GM12878 (cell line): ENCODE results near the gene OSER1. TPM values are rescaled to one million over a fixed set of nuclear protein-coding genes. Genes with fewer than 3 reads are reported as not detected.

Experiments used
- ATAC-seq: fragments of 200-7000 bp; cut with Tn5 transposase; 3 replicates; pipeline ENCODE4 v1.9.1; 2020; ENCODE audit warnings: mild to moderate bottlenecking, moderate library complexity
- BruUV-seq: library from RNA; stranded (reverse); fragments of 400-500 nt; replicated peaks from 2 replicates; lab custom pipeline; 2021; lab: Mats Ljungman, UMichigan
- CTCF ChIA-PET: fragments of 300-600 bp; sonication (Branson Sonifier 250); formaldehyde crosslinking; extraction: SDS; loops from one replicate; lab custom pipeline; 2021; ENCODE audit warnings: inconsistent platforms; lab: Yijun Ruan, JAX
- POLR2A ChIA-PET: fragments of 350-600 bp; formaldehyde crosslinking; extraction: SDS; loops from one replicate; lab custom pipeline; 2021; ENCODE audit warnings: inconsistent platforms; lab: Charles Lee
- RAD21 ChIA-PET: fragments of 300-600 bp; sonication (Branson Sonifier 250); formaldehyde crosslinking; loops from one replicate; lab custom pipeline; 2023; ENCODE audit warnings: antibody characterized with exemption; ENCODE audit not compliant: unreplicated experiment; lab: Charles Lee
- SMC1A ChIA-PET: fragments of 300-600 bp; sonication (Branson Sonifier 250); formaldehyde crosslinking; loops from one replicate; lab custom pipeline; 2023; ENCODE audit not compliant: unreplicated experiment, uncharacterized antibody; lab: Charles Lee
- DNase-seq: peaks from one replicate; pipeline ENCODE4 v3.0.0-alpha.2; 2011; ENCODE audit warnings: low read depth, low spot score
- FAIRE-seq: peaks from 3 replicates; lab custom pipeline; 2011; peaks lifted over from hg19 to GRCh38; lab: Jason Lieb, UNC
- H2AFZ ChIP-seq: 2 replicates; pipeline ENCODE4 v1.6.0; 2011; ENCODE audit warnings: low read depth, low read length, control low read depth; ENCODE audit not compliant: control insufficient read depth
- H3K27ac ChIP-seq: 2 replicates; pipeline ENCODE4 v1.5.1; 2011; ENCODE audit warnings: control low read depth; ENCODE audit not compliant: control insufficient read depth, insufficient read depth
- H3K27me3 ChIP-seq, 2 experiments: replicated peaks in 1 of 2; 2 replicates each; pipeline versions ENCODE4 v1.6.0 to v1.6.1; 2011; ENCODE audit warnings: low read length in 1 of 2; ENCODE audit not compliant: control insufficient read depth in 2 of 2, insufficient read depth in 2 of 2
- H3K36me3 ChIP-seq, 2 experiments: 2 replicates each; pipeline ENCODE4 v1.5.1; 2011; ENCODE audit warnings: low read length in 1 of 2; ENCODE audit not compliant: control insufficient read depth in 2 of 2, insufficient read depth in 2 of 2
- H3K4me1 ChIP-seq: 2 replicates; pipeline ENCODE4 v1.6.1; 2011; ENCODE audit warnings: mild to moderate bottlenecking, low read length, moderate library complexity, mixed read lengths; ENCODE audit not compliant: control insufficient read depth, insufficient read depth
- H3K4me2 ChIP-seq: 2 replicates; pipeline ENCODE4 v1.6.0; 2011; ENCODE audit warnings: control low read depth; ENCODE audit not compliant: control insufficient read depth, insufficient read depth
- H3K4me3 ChIP-seq: fragments of 200-600 bp; sonication (generic); 2 replicates; pipeline ENCODE4 v1.5.1; 2016
- H3K79me2 ChIP-seq: 2 replicates; pipeline ENCODE4 v1.6.0; 2011; ENCODE audit warnings: low read length; ENCODE audit not compliant: control insufficient read depth, insufficient read depth
- H3K9ac ChIP-seq: 2 replicates; pipeline ENCODE4 v1.8.0; 2011; ENCODE audit warnings: low read length, control low read depth, mixed read lengths; ENCODE audit not compliant: control insufficient read depth, insufficient read depth
- H3K9me3 ChIP-seq: replicated peaks from 3 replicates; pipeline ENCODE4 v1.5.1; 2011; ENCODE audit warnings: mild to moderate bottlenecking, low read length; ENCODE audit not compliant: control insufficient read depth, insufficient read depth
- H4K20me1 ChIP-seq: 2 replicates; pipeline ENCODE4 v1.6.0; 2011; ENCODE audit not compliant: control insufficient read depth, insufficient read depth
- CREB1 ChIP-seq: IDR thresholded peaks from 2 replicates; pipeline ENCODE4 v1.6.1; 2012; ENCODE audit warnings: low read depth, mild to moderate bottlenecking, inconsistent platforms
- E2F4 ChIP-seq: IDR thresholded peaks from 2 replicates; pipeline ENCODE4 v1.6.1; 2012; ENCODE audit warnings: low read depth, low read length, improper control_type of control experiment
- EED ChIP-seq: sonication (generic); IDR thresholded peaks from 2 replicates; pipeline ENCODE4 v1.6.1; 2016; ENCODE audit warnings: antibody characterized with exemption, low read depth
- JUNB ChIP-seq: IDR thresholded peaks from 2 replicates; pipeline ENCODE4 v1.6.1; 2016; ENCODE audit warnings: antibody characterized with exemption, mild to moderate bottlenecking
- KLF5 ChIP-seq: fragments of 450-650 bp; IDR thresholded peaks from 2 replicates; pipeline ENCODE4 v1.6.1; 2014; ENCODE audit warnings: mild to moderate bottlenecking; ENCODE audit not compliant: partially characterized antibody
- MLLT1 ChIP-seq: fragments of 450-650 bp; IDR thresholded peaks from 2 replicates; pipeline ENCODE4 v1.6.1; 2016; ENCODE audit warnings: mild to moderate bottlenecking
- NFXL1 ChIP-seq: fragments of 450-650 bp; IDR thresholded peaks from 2 replicates; pipeline ENCODE4 v1.6.1; 2017; ENCODE audit warnings: antibody characterized with exemption, mild to moderate bottlenecking, borderline replicate concordance
- NFYA ChIP-seq: IDR thresholded peaks from 2 replicates; pipeline ENCODE4 v1.6.1; 2011; ENCODE audit warnings: low read depth, mild to moderate bottlenecking, low read length, improper control_type of control experiment, borderline replicate concordance
- ZBTB11 ChIP-seq: fragments of 450-650 bp; formaldehyde crosslinking; IDR thresholded peaks from 2 replicates; pipeline ENCODE4 v1.5.0; 2022; ENCODE audit warnings: mild to moderate bottlenecking, missing genetic modification characterization
- ZBTB4 ChIP-seq: fragments of 450-650 bp; formaldehyde crosslinking; IDR thresholded peaks from 2 replicates; pipeline ENCODE4 v1.4.0; 2022; ENCODE audit warnings: mild to moderate bottlenecking, moderate library complexity
- WGBS: methylation state at CpG from one replicate; pipeline ENCODE4 v1.1.6; 2016; ENCODE audit warnings: low lambda C conversion rate; ENCODE audit not compliant: insufficient replicate concordance, insufficient coverage; ENCODE audit errors: missing lambda C conversion rate; 5-methylcytosine and 5-hydroxymethylcytosine counted together
- in situ Hi-C: fragments of 300-500 bp; cut with MboI; formaldehyde crosslinking; loops from 9 replicates; pipeline ENCODE4 v1.14.3; 2018; ENCODE audit warnings: mixed read lengths
- intact Hi-C: fragments of 100-400 bp; cut with micrococcal nuclease; formaldehyde crosslinking; loops from one replicate; pipeline ENCODE4 v1.14.2; 2022; ENCODE audit not compliant: unreplicated experiment
- polyA plus RNA-seq, 11 experiments: library from polyadenylated mRNA; depleted of rRNA in 4 of 11; unstranded in 6 of 11; stranded (reverse) in 5 of 11; fragments of >200 nt; fragmentation: Nextera tagmentation in 4 of 11; fragmentation: Illumina TruSeq in 1 of 11; extraction: Ambion mirVana in 4 of 11; extraction: Trizol in 1 of 11; gene quantifications; 1 replicate in 1 of 11; 2 replicates in 10 of 11; pipeline versions ENCODE4 v1.2.1 to v1.2.3, GENCODE V29; 2011 to 2016; ENCODE audit warnings: inconsistent platforms in 2 of 11, missing spikeins in 2 of 11, low read depth in 1 of 11
- total RNA-seq, 4 experiments: library from RNA; depleted of rRNA in 3 of 4; stranded (reverse); fragments of >200 nt in 3 of 4; fragmentation: Illumina TruSeq in 1 of 4; extraction: Trizol in 1 of 4; gene quantifications; 2 replicates each; pipeline versions ENCODE4 v1.2.1 to v1.2.3, GENCODE V29; 2013 to 2021

Gene OSER1
- total and polyA plus RNA-seq, 10 of the 15 experiments (the other 5 are each of a cell fraction or from before 2014, with no cell fraction given) = 19.3 to 63.8 (median 28.4) TPM

- no peak for TF ChIP-seq ZBTB4 (CRISPR knock-in tag)
- no peak for TF ChIP-seq KLF5
- no peak for TF ChIP-seq JUNB
- no peak for TF ChIP-seq NFXL1
- no peak for TF ChIP-seq CREB1
- no peak for TF ChIP-seq EED
These were observed 35.4 kb upstream of the OSER1 start (continued) for GRCh38 chr20:44245977-44246376.

- TF ChIP-seq NFYA (no peak), E2F4 (no peak), ZBTB11 (CRISPR knock-in tag) (no peak), MLLT1 (no peak)
- no peak for DNase-seq
- Histone ChIP-seq H4K20me1 (no peaks in the 10 kb centered on the region), H3K27me3 (peaks cover 0 to 3% of the 10 kb centered on the region in 2 experiments; a peak in 1 of 4 replicates), H3K27ac (no peak overlapping the region), H3K9me3 (no peaks in the 10 kb centered on the region), H3K36me3 (no peaks in the 10 kb centered on the region), H3K4me2 (no peak overlapping the region), H3K4me3 (no peak overlapping the region), H3K9ac (no peak overlapping the region), H3K4me1 (no peaks in the 10 kb centered on the region), H3K79me2 (no peaks in the 10 kb centered on the region), H2AFZ (no peak overlapping the region)
- RAD21 ChIA-PET = no interaction called here
- FAIRE-seq = no peak
- in situ Hi-C loops (no loop called here), intact Hi-C loops (no loop called here)
- POLR2A ChIA-PET = no interaction called here
- SMC1A ChIA-PET = no interaction called here
- WGBS = 63% methylated on average over 2 of the region's 2 CpGs
- BruUV-seq = no TSS peak
- ATAC-seq = no peak
- CTCF ChIA-PET = no interaction called here
These were observed 31.2 kb upstream of the OSER1 start for GRCh38 chr20:44241796-44242195.
